ENCODE data around the gene C6orf120. TPM values are rescaled to one million over a fixed set of nuclear protein-coding genes. Genes with fewer than 3 reads are reported as not detected.

Gene C6orf120
- total and polyA plus RNA-seq, 9 of the 15 experiments (the other 6 are each of a cell fraction or from before 2014, with no cell fraction given), result 7.7 to 44.9 (median 34.8) TPM

- TF ChIP-seq ZNF518B (CRISPR knock-in tag; IDR thresholded peaks at IDR 0.05) (no peak), ZSCAN29 (IDR thresholded peaks at IDR 0.05) (peak; percentile 38; the same call in 1 of the 2 replicates), NCOA2 (IDR thresholded peaks at IDR 0.05; ENCODE audit: partially characterized antibody in 2 of 2) (no peak), RNF219 (CRISPR knock-in tag; IDR thresholded peaks at IDR 0.05) (no peak), ZFX (CRISPR knock-in tag; IDR thresholded peaks at IDR 0.05) (peak; percentile 86), MCM2 (IDR thresholded peaks at IDR 0.05; ENCODE audit: low read depth) (no peak), ZNF407 (IDR thresholded peaks at IDR 0.05; ENCODE audit: low read depth) (peak; percentile 73; the same call in 1 of the 2 replicates), HDAC3 (IDR thresholded peaks at IDR 0.05; ENCODE audit: borderline replicate concordance, partially characterized antibody) (no peak), ZNF165 (CRISPR knock-in tag; IDR thresholded peaks at IDR 0.05; ENCODE audit: borderline replicate concordance) (no peak), RBBP5 (IDR thresholded peaks at IDR 0.05; ENCODE audit: borderline replicate concordance, insufficient read depth, low read length, poor library complexity, severe bottlenecking) (peak; percentile 77), OTX1 (CRISPR knock-in tag; IDR thresholded peaks at IDR 0.05) (0 out of 2 replicates have a peak, but pooled peaks have one; percentile 44), ZNF184 (CRISPR knock-in tag; IDR thresholded peaks at IDR 0.05) (no peak), PHF20 (IDR thresholded peaks at IDR 0.05; ENCODE audit: partially characterized antibody) (peak; percentile 21), CTBP1 (IDR thresholded peaks at IDR 0.05; ENCODE audit: borderline replicate concordance) (peak; percentile 71)
These were observed 21.4 kb downstream of the C6orf120 start (continued) for GRCh38 chr6:169723200-169723909.

Measured in K562 (cell line).